NOMO-1 (cell line): Measurements from ENCODE around the gene C11orf91.
"Not testable (repeated sequence)": the region's sequence is repeated elsewhere in the genome, so short reads cannot be mapped to it uniquely, and the experiment has no call there.

Experiments
- DNase-seq, 2 experiments: peaks; one replicate each; lab custom pipeline; 2025; ENCODE audit not compliant: unreplicated experiment in 2 of 2; lab: John Stamatoyannopoulos, UW

C11orf91 gene

GRCh38 chr11:33722590-33723234 is 22.1 kb upstream of the C11orf91 start:
- DNase-seq, result no peak

- DNase-seq, result no peak
These were observed 21.4 kb upstream of the C11orf91 start for GRCh38 chr11:33721984-33722383.

GRCh38 chr11:33721426-33721825 is 20.8 kb upstream of the C11orf91 start:
- DNase-seq, result no peak

- DNase-seq, result no peak
These were observed 19.0 kb upstream of the C11orf91 start for GRCh38 chr11:33719587-33719986.

GRCh38 chr11:33718440-33718839 is 17.8 kb upstream of the C11orf91 start:
- DNase-seq, result no peak

- no peak for DNase-seq
These were observed 15.6 kb upstream of the C11orf91 start for GRCh38 chr11:33716243-33716642.

GRCh38 chr11:33713856-33714398 is 13.3 kb upstream of the C11orf91 start:
- DNase-seq, result no peak

- DNase-seq, result peak in 1 of 2 experiments; percentile 6
These were observed 12.7 kb upstream of the C11orf91 start for GRCh38 chr11:33713151-33713855.

- no peak for DNase-seq
These were observed 11.8 kb upstream of the C11orf91 start for GRCh38 chr11:33712436-33712835.

GRCh38 chr11:33709466-33709865 is 8.8 kb upstream of the C11orf91 start:
- DNase-seq, result no peak

- DNase-seq, result no peak
These were observed 8.4 kb upstream of the C11orf91 start for GRCh38 chr11:33708985-33709384.

GRCh38 chr11:33707831-33708230 is 7.2 kb upstream of the C11orf91 start:
- not testable (repeated sequence) for DNase-seq

GRCh38 chr11:33706966-33707365 is 6.3 kb upstream of the C11orf91 start:
- DNase-seq, result no peak

GRCh38 chr11:33706546-33706945 is 5.9 kb upstream of the C11orf91 start:
- DNase-seq, result no peak

GRCh38 chr11:33704240-33705002 is 3.8 kb upstream of the C11orf91 start:
- DNase-seq, result no peak

GRCh38 chr11:33703788-33704187 is 3.2 kb upstream of the C11orf91 start:
- DNase-seq, result no peak

- no peak for DNase-seq
These were observed 2.6 kb upstream of the C11orf91 start for GRCh38 chr11:33703234-33703633.

- DNase-seq, result peak in 1 of 2 experiments; percentile 38
These were observed 940 bp upstream of the C11orf91 start for GRCh38 chr11:33701302-33702230.

- DNase-seq, result no peak
These were observed 544 bp downstream of the C11orf91 start for GRCh38 chr11:33700063-33700501.

GRCh38 chr11:33699515-33700062 is 1.0 kb downstream of the C11orf91 start:
- no peak for DNase-seq
